SH-SY5Y (cell line): Measurements from ENCODE around the gene MAP1B.

Experiments used
- GATA2 ChIP-seq: IDR thresholded peaks from 2 replicates; pipeline ENCODE4 v1.6.1; 2011; ENCODE audit warnings: mild to moderate bottlenecking, low read depth, low read length
- GATA3 ChIP-seq: IDR thresholded peaks from 2 replicates; pipeline ENCODE4 v1.6.1; 2011; ENCODE audit warnings: low read depth, mild to moderate bottlenecking, low read length, moderate library complexity

DNA sequence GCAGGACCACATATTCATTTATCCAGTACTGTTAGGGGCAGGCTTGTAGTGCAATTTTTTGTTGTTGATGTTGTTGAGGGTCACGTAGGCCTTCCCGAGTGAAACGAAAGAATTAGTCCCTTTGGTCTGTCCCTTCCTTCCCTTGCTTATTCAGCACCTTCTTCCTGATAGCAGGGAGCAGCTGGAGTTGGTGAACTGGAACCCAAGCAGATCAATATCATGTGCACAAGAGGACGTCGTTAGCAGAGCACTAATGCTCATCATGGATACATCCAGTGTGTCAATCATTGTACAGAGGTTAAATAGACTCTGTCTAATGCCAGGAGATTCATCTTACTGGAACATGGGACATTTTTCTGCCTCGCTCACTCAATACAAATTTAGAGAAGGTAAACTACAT lies 33.0 kb upstream of the MAP1B start:
- peak; percentile 24; the same call in 1 of the 2 replicates for TF ChIP-seq GATA2
- TF ChIP-seq GATA3: no peak
